IMR-90 (cell line): ENCODE measurements around the gene HMCN1.

Experiments used
- CEBPB ChIP-seq: IDR thresholded peaks from 2 replicates; pipeline ENCODE4 v1.6.1; 2012; ENCODE audit warnings: low read depth, low read length, improper control_type of control experiment
- CTCF ChIP-seq: conservative IDR thresholded peaks from 2 replicates; pipeline ENCODE4 v1.5.1; 2012; ENCODE audit warnings: mild to moderate bottlenecking, low read depth, low read length, improper control_type of control experiment
- RAD21 ChIP-seq: IDR thresholded peaks from 2 replicates; pipeline ENCODE4 v1.6.1; 2012; ENCODE audit warnings: low read length, improper control_type of control experiment

- TF ChIP-seq CTCF (no peak), CEBPB (no peak), RAD21 (no peak)
These were observed 135.4 kb downstream of the HMCN1 start for GRCh38 chr1:185869590-185869989.
